ENCODE measurements around the gene HEATR1.
A peak's percentile ranks its signal among the peaks of the same experiment; 100 is the strongest.
"Not testable (repeated sequence)": the region's sequence is repeated elsewhere in the genome, so short reads cannot be mapped to it uniquely, and the experiment has no call there.

HEATR1 gene

GRCh38 chr1:236514703-236515442, 89.4 kb downstream of the HEATR1 start:
- peak overlapping the region; percentile 16; the same call in 1 of the 2 replicates for H3K4me3 ChIP-seq (ENCODE audit: low read depth, low read length)
- TF ChIP-seq, protein P1, sequence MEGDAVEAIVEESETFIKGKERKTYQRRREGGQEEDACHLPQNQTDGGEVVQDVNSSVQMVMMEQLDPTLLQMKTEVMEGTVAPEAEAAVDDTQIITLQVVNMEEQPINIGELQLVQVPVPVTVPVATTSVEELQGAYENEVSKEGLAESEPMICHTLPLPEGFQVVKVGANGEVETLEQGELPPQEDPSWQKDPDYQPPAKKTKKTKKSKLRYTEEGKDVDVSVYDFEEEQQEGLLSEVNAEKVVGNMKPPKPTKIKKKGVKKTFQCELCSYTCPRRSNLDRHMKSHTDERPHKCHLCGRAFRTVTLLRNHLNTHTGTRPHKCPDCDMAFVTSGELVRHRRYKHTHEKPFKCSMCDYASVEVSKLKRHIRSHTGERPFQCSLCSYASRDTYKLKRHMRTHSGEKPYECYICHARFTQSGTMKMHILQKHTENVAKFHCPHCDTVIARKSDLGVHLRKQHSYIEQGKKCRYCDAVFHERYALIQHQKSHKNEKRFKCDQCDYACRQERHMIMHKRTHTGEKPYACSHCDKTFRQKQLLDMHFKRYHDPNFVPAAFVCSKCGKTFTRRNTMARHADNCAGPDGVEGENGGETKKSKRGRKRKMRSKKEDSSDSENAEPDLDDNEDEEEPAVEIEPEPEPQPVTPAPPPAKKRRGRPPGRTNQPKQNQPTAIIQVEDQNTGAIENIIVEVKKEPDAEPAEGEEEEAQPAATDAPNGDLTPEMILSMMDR (IDR thresholded peaks at IDR 0.05; ENCODE audit: control insufficient read depth, extremely low read depth, insufficient read depth): no peak
- peak; percentile 99 for DNase-seq (ENCODE audit: low read depth)

DNA sequence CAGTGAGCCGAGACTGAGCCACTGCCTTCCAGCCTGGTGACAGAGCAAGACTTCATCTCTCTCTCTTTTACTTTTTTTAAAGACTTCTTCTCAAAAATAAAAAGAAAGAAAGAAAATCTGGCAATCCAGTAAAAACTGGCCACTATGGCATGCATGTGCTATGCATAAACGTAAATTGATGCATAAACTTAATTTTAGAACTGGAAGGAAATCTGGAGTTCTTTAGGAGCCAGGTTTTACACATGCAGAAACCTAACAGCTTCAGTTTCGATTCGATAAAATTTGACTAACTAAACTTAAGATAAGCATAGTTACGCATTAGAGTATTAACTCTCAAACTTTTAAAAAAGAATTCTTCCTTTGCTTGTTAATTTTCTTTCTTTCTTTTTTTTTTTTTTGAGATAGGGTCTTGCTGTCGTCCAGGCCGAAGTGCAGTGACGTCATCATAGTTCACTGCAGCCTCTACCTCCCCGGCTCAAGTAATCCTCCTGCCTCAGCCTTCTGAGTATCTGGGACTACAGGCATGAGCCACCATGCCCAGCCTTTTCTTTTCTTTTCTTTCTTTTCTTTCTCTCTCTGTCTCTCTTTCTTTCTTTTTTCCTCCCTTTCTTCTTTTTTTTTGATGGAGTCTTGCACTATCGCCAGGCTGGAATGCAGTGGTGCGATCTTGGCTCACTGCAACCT, 92.4 kb downstream of the HEATR1 start:
- DNase-seq (ENCODE audit: low read depth): no peak
- no peak overlapping the region for H3K4me3 ChIP-seq (ENCODE audit: low read depth, low read length)
- TF ChIP-seq, protein P1 (IDR thresholded peaks at IDR 0.05; ENCODE audit: control insufficient read depth, extremely low read depth, insufficient read depth): no peak

GRCh38 chr1:236509647-236510401, 94.5 kb downstream of the HEATR1 start:
- TF ChIP-seq, protein P1 (IDR thresholded peaks at IDR 0.05; ENCODE audit: control insufficient read depth, extremely low read depth, insufficient read depth): no peak
- no peak overlapping the region for H3K4me3 ChIP-seq (ENCODE audit: low read depth, low read length)
- DNase-seq (ENCODE audit: low read depth): no peak

DNA sequence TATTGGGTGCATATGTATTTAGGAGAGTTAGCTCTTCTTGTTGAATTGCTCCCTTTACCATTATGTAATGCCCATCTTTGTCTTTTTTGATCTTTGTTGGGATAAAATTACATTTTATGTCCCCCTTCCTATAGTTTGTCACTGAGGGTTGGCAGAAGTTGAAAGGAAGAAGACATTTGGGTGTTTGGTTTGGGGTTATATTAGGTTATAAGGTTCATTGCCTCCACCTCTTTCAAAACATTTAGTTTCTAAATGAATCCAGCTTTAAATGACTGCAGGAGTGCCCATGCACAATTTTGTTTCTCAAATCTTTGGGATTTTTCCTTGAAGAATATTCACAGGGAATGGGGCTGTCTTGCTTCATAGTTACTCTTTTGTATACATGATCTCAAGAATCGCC, 95.1 kb downstream of the HEATR1 start:
- TF ChIP-seq, protein P1 (IDR thresholded peaks at IDR 0.05; ENCODE audit: control insufficient read depth, extremely low read depth, insufficient read depth): no peak
- no peak overlapping the region for H3K4me3 ChIP-seq (ENCODE audit: low read depth, low read length)
- DNase-seq (ENCODE audit: low read depth): no peak

DNA sequence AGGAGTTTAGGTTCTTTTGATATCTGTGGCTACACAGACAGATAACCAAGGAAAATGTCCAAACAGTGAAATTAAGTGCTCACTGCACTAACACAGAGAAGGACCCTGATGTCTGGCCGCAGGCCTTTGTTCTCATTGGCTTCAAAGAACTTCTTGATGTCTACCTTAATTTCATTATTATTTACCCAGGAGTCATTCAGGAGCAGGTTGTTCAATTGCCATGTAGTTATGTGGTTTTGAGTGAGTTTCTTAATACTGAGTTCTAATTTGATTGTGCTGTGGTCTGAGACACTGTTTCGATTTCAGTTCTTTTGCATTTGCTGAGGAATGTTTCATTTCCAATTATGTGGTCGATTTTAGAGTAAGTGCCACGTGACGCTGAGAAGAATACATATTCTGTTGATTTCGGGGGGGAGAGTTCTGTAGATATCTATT, 95.7 kb downstream of the HEATR1 start:
- H3K4me3 ChIP-seq (ENCODE audit: low read depth, low read length): no peak overlapping the region
- TF ChIP-seq, protein P1 (IDR thresholded peaks at IDR 0.05; ENCODE audit: control insufficient read depth, extremely low read depth, insufficient read depth): no peak
- DNase-seq (ENCODE audit: low read depth): no peak

DNA sequence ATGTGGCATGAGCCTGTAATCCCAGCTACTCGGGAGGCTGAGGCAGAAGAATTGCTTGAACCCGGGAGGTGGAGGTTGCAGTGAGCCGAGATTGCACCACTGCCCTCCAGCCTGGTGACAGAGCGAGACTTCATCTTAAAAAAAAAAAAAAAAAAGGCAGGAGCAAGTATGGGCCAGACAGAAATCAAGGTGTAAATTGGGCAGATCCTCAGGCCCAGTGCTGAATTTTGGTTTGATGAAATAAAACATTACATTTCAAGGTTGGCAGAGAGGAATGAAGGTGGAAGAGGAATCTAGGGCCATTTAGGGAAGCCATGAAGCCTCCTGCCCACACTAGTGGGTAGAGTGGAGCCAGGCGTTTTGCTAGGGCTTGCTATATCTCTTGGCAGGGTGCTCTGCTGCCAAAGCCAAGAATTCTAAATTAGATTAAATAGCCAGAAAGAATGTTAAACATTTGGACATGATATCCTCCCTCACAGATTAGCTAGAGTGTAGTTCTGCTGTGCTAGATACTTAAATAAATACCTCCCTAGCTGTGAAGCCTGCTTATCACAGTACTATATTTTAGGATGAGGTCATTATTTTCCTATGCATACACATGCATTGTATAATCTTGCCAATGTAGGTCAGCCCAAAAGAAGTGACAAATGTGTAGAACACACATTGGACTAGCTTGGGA, 97.2 kb downstream of the HEATR1 start:
- DNase-seq (ENCODE audit: low read depth): peak; percentile 63
- no peak overlapping the region for H3K4me3 ChIP-seq (ENCODE audit: low read depth, low read length)
- TF ChIP-seq, protein P1 (IDR thresholded peaks at IDR 0.05; ENCODE audit: control insufficient read depth, extremely low read depth, insufficient read depth): no peak

- H3K4me3 ChIP-seq (ENCODE audit: low read depth, low read length); DNase-seq (ENCODE audit: low read depth): not testable (repeated sequence)
Observed at GRCh38 chr1:236504338-236504737, 100.0 kb downstream of the HEATR1 start.
